Right renal pelvis (tissue), 4 donors: ENCODE data around the gene SPACA7. TPM values are rescaled to one million over a fixed set of nuclear protein-coding genes. Genes with fewer than 3 reads are reported as not detected.
"Not testable (repeated sequence)": the region's sequence is repeated elsewhere in the genome, so short reads cannot be mapped to it uniquely, and the experiment has no call there.

Experiments
- DNase-seq, 4 donors: peaks; one replicate each; pipeline ENCODE4 v3.0.0-alpha.2; 2013; ENCODE audit warnings: low read depth in 4 of 4, low spot score in 3 of 4, missing footprints in 1 of 4
- polyA plus RNA-seq, 4 donors: library from polyadenylated mRNA; unstranded; fragments of 120-200 nt; gene quantifications; one replicate each; pipeline ENCODE4 v1.2.1, GENCODE V29; 2013; ENCODE audit not compliant: insufficient read length in 4 of 4

Gene SPACA7
- polyA plus RNA-seq, 4 donors, result not detected

DNA sequence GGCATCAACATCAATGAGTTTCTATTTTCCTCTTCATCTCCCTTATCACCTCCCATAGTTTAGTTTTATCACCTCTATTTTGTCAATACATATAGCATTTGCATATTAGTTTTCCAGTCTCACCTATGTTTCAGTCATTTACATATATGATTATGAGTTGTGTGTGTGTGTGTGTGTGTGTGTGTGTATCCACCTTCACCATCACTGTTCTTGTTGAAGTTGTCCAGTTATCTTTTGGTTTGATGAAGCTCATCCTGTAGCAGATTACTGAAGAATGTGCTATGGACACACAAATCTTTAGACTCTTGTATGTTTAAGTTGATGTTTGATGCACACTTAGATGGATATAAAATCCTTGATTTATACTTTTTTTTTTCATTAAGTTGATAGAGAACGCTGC, 40.5 kb downstream of the SPACA7 start:
- DNase-seq, result no peak

- DNase-seq, result no peak
These were observed 40.9 kb downstream of the SPACA7 start for GRCh38 chr13:112417079-112417478.

DNA sequence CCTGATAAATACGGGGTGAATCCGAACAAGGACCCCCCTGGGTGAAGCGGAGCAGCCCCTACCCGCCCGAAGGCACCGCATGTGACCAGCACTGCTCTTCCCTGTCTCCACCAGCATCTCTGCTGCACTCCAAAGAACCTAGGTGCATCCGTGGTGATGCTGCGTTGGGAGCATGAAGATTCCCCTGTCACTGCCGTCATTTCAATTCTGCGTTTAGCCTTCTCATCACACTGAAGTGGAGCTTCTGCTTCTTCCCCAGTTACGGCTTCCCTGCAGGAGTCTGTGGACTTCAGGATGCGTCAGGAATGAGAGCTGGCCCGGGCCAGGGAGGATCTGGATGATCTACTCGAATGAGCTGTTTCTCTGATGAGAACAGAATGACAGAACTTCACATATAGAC, 47.9 kb downstream of the SPACA7 start:
- DNase-seq, result no peak

- no peak for DNase-seq
These were observed 52.5 kb downstream of the SPACA7 start for GRCh38 chr13:112428704-112429103.

- DNase-seq, result no peak
These were observed 55.6 kb downstream of the SPACA7 start for GRCh38 chr13:112431734-112432133.

DNA sequence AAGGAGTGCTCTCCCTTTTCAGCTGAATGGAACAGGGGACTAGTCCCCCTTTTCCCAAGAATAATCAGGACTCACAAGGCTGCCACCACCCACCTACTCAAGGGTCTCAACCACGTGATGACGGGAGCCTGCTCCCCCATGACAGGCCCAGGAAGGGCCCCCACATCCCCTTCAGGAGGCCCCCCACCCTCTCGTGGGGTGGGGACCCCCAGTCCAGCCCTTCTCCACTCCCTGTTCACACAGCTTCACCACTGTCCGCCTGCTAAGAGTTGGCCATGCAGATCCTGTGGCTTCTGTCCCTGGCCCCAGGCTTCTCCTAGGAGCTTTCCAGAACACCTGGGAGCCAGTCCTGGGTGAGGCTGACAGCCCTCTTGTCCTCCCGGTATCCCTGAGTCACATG, 56.6 kb downstream of the SPACA7 start:
- DNase-seq, result not testable (repeated sequence)

DNA sequence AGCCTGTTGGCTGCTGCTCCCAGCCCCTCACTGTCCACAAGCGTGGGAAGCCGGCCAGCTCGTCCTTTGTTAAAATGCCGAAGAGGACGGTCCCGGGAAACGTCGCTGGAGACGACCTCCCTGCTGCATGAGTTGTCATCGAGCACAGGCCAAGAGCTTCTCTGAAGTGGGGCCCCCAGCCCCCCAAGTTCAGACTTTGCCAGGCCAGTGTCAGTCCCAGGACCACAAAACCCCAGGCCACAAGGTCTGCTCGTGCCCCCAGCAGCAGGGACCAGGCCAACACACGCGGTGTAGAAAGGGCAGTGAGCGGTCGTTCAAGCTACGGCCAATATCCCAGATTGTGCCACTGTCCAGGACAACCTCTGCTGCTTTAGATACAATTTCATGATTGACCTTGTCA, 57.4 kb downstream of the SPACA7 start:
- DNase-seq, result not testable (repeated sequence)

- no peak for DNase-seq
These were observed 57.9 kb downstream of the SPACA7 start for GRCh38 chr13:112434032-112434431.

DNA sequence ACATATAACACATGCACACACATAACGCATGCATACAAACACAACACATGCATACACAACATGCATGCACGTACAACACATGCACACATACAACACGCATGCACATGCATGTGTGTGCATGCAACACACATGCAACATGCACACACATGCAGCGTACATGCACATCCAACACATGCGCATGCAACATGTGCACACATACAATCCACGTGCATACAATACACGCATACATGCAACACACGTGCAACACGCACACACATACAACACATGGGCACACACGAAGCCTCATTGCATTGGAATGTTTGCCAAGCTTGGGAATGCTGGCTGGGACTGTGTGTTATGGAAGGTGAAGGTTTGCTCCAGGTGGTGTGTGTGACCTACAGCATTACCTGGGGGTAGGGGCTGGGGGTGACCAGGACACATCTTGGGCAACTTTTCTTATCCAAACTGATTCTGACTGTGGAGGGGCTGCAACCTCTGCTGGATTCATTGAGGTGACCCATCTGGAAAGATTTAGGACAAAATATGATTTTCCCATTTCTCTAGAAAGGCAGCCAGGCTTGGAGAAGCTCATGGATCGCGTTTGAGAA, 58.9 kb downstream of the SPACA7 start:
- DNase-seq, result no peak

DNA sequence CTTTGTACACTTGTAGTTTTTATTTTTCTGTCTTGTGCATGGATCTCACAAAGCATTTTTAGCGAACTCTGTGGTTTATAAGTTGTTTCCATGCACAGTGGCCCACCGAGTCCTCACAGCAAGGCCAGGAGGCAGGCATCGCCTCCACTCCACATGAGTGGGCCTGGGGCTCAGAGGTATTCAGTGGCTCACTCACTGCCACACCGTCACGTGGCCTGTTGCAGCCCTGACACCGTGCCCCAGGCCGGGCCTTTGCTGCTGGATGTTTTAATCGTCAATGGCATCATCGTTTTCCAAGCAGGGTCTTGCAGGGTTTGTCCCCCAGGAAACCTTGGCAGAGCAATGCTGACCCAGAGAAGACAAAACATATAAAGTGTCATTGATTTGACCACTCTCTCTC, 59.8 kb downstream of the SPACA7 start:
- DNase-seq, result no peak

DNA sequence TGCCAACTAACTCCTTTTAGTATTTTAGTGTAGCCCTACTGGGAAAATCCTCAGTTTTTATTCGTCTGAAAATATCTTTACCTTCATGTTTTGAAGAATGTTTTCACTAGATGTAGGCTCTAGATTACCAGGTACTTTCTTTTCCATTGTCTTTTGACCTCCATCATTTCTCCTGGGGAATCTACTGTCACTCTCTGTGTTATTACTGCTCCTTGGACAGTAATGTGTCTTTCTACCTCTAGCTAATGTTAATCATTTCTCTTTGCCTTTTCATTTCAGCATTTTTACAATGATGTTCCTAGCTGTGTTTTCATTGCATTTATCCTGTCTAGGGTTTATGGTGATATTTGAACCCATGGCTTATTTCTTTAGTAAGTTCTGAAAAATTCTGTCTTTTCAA, 61.9 kb downstream of the SPACA7 start:
- no peak for DNase-seq

DNA sequence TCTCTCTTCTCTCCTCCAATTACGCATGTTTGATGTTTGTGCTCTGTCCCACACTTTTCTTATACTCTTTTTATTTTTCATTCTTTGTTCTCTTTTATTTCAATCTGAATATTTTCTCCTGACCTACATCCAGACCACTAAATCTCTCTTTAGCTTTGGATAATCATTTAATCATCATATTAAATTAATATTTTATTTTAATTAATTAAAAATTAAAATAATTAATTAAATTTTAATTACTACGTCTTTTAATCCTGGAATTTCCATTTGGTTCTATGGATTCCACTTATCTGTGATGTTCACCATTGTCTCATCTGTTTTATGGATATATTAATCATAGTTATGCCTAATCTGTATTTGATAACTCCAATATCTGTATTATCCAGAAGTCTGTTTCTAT, 62.4 kb downstream of the SPACA7 start:
- no peak for DNase-seq

DNA sequence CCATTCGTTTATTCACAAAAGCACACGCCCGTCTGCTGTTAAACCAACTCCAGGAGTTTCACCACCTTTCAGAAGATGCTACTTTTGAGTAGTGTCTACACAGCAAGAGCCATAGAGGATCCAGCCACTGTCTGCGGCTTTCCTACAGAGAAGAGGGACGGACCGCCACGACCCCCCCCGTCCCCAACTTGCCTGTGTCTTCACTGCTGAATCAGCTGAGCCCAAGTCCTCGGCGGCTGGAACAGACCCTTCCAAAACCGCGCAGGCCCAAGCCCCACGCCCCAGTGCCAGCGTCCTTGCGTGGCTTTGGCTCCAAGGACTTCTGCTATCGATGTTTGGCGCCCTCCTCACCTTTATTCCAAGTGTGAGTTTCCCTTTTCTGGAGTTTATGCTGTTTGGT, 65.1 kb downstream of the SPACA7 start:
- DNase-seq, result no peak

GRCh38 chr13:112441779-112442310, 65.7 kb downstream of the SPACA7 start:
- no peak for DNase-seq

- peak in 1 of 4 donors; percentile 39 for DNase-seq
These were observed 66.4 kb downstream of the SPACA7 start for GRCh38 chr13:112442483-112443090.

DNA sequence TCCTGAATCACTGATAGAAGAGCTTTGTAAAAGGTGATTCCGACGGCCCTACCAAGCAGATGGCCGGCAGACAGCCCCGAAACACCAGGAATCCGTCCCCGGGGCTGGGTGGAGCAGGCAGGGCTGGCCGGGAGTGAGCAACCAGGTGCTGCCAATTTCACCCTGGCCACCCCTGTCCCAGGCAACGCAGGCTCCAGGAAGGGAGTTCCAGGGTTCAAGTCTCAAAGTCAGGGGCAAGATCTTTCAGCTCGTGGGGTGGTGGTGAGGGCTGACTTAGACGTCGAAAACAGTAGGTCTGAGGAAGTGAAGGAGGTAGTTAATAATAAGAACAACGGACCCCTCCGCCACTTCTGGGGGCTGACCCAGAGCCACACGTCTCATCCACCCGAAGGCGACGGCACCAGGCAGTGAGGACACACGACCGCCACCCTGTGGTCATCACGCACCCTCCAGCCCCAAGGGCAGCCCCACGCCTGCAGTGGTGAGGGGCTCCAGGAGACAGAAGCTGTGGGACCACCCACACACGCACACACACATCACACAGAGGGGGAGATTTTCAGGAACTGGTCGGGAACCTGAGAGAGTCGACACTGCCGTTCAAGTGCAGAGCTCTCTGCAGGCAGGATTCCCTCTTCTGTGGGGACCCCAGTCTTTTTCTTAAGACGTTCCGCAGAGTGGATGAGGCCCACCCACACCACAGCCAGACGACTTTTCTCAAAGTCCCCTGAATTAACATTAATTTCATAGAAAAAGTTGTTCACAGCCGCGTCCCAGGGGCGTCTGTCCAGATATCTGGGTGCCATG, 67.2 kb downstream of the SPACA7 start:
- peak in 1 of 4 donors; percentile 20 for DNase-seq

- DNase-seq, result peak in 2 of 4 donors; percentile 58 to 63
These were observed 67.8 kb downstream of the SPACA7 start for GRCh38 chr13:112443995-112444311.

- DNase-seq, result no peak
These were observed 68.6 kb downstream of the SPACA7 start for GRCh38 chr13:112444416-112445399.

DNA sequence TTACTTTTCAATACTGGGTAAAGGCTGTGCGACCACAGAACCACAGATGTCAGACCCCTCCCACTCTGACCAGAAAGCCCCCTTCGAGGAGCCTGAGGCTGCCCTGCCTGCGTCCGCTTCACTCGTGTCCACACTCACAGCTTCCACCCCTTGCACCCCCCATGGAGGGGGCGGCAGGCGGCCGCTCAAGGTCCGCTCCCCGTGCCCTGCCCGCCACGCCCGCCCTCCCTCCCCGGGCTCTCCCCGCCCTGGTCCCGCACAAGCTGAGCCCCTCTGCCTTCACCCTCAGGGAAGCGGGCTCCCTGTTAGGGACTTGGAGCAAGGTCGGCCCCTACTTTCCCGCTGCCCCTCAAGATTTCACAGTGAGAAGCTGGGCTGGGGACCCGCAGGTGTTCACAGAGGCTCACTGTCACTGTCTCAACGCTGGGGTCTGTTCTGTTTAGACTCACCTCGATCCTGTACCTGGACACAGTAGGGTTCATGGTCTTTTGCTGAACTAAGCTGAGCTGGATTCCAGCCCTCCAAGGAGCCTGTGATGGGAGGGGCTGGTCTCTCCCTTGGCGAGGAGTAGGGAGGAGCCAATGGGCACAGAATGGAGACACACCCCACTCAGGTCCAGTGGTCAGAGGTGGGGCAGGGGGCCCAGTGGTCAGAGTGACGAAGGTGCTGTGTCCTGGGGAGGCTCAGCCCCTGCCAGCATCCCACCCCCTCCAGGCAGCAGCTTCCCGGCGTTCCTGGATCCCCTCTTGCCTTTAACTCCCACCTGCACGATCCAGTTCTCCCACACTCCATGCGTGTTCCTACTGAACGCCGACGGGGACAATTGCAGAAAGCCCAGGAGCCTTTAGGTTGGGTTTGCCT, 69.5 kb downstream of the SPACA7 start:
- DNase-seq, result no peak
